Panc1 (cell line): ENCODE data around the gene C5orf46. TPM values are rescaled to one million over a fixed set of nuclear protein-coding genes. Genes with fewer than 3 reads are reported as not detected.

Experiments
- ATAC-seq: fragments of 200-7000 bp; cut with Tn5 transposase; 2 replicates; pipeline ENCODE4 v1.9.1; 2020; ENCODE audit warnings: mild to moderate bottlenecking, moderate library complexity
- BruUV-seq: library from RNA; stranded (reverse); fragments of 400-500 nt; replicated peaks from 2 replicates; lab custom pipeline; 2021; lab: Mats Ljungman, UMichigan
- CTCF ChIA-PET: fragments of 300-600 bp; sonication (Branson Sonifier 250); formaldehyde crosslinking; loops from one replicate; lab custom pipeline; 2022; ENCODE audit warnings: antibody characterized with exemption; lab: Charles Lee
- POLR2A ChIA-PET: fragments of 300-600 bp; sonication (Branson Sonifier 250); formaldehyde crosslinking; loops from one replicate; lab custom pipeline; 2022; ENCODE audit warnings: antibody characterized with exemption; lab: Charles Lee
- DNase-seq: peaks from one replicate; pipeline ENCODE4 v3.0.0-alpha.2; 2010; ENCODE audit warnings: low read depth, low spot score
- H3K27ac ChIP-seq: 2 replicates; pipeline ENCODE4 v1.5.1; 2011; ENCODE audit warnings: mild to moderate bottlenecking, low read length, inconsistent platforms
- H3K27me3 ChIP-seq: fragments of 200-500 bp; sonication (Bioruptor generic); 2 replicates; pipeline ENCODE4 v1.6.0; 2014; ENCODE audit warnings: low read length, inconsistent platforms; ENCODE audit not compliant: control insufficient read depth, insufficient read depth
- H3K36me3 ChIP-seq: fragments of 200-500 bp; sonication (Bioruptor generic); 2 replicates; pipeline ENCODE4 v1.5.1; 2014; ENCODE audit warnings: inconsistent platforms, mild to moderate bottlenecking, low read length, moderate library complexity; ENCODE audit not compliant: control insufficient read depth, insufficient read depth
- H3K4me1 ChIP-seq: 2 replicates; pipeline ENCODE4 v1.5.1; 2011; ENCODE audit warnings: inconsistent platforms, mild to moderate bottlenecking, low read length, moderate library complexity; ENCODE audit not compliant: control insufficient read depth, insufficient read depth
- H3K4me3 ChIP-seq, 2 experiments: 2 replicates each; pipeline ENCODE4 v1.5.1; 2011 to 2012; ENCODE audit warnings: low read depth in 2 of 2, low read length in 2 of 2, mild to moderate bottlenecking in 2 of 2, inconsistent platforms in 1 of 2, moderate library complexity in 1 of 2
- H3K9me3 ChIP-seq: fragments of 200-500 bp; sonication (Bioruptor generic); 2 replicates; pipeline ENCODE4 v1.5.1; 2014; ENCODE audit warnings: low read depth, mild to moderate bottlenecking, inconsistent platforms, low read length, moderate library complexity; ENCODE audit not compliant: control insufficient read depth, insufficient read depth
- CTCF ChIP-seq: fragments of 450-650 bp; IDR thresholded peaks from 2 replicates; pipeline ENCODE4 v1.5.1; 2017; ENCODE audit warnings: mild to moderate bottlenecking
- POLR2AphosphoS5 ChIP-seq: IDR thresholded peaks from 2 replicates; pipeline ENCODE4 v1.6.1; 2012; ENCODE audit warnings: mild to moderate bottlenecking, low read depth, low read length, moderate library complexity
- REST ChIP-seq, 2 experiments: IDR thresholded peaks; 2 replicates each; pipeline ENCODE4 v1.6.1; 2011 to 2012; ENCODE audit warnings: low read depth in 2 of 2, control low read depth in 1 of 2, low read length in 1 of 2, mild to moderate bottlenecking in 1 of 2, moderate library complexity in 1 of 2; ENCODE audit not compliant: insufficient read depth in 1 of 2
- SIN3A ChIP-seq: IDR thresholded peaks from 2 replicates; pipeline ENCODE4 v1.6.1; 2012; ENCODE audit warnings: low read depth, mild to moderate bottlenecking, low read length, moderate library complexity, borderline replicate concordance; ENCODE audit not compliant: insufficient read depth
- TCF7L2 ChIP-seq: IDR thresholded peaks from 2 replicates; pipeline ENCODE4 v1.6.1; 2011; ENCODE audit warnings: mild to moderate bottlenecking, low read depth, low read length, inconsistent platforms
- in situ Hi-C: cut with HindIII; loops from 2 replicates; pipeline ENCODE4 v1.10.0; 2016; ENCODE audit warnings: low sequenced_read_pairs, low pct_unique_long_range_greater_than_20kb
- intact Hi-C: fragments of 100-400 bp; cut with micrococcal nuclease; formaldehyde crosslinking; loops from one replicate; pipeline ENCODE4 v1.10.0; 2022; ENCODE audit not compliant: unreplicated experiment
- total RNA-seq: library from RNA; stranded (reverse); gene quantifications from one replicate; pipeline ENCODE4 v1.2.1, GENCODE V29; 2021; ENCODE audit not compliant: unreplicated experiment

C5orf46 gene
- total RNA-seq, 1 experiment from 2014 or later, result not detected

- Histone ChIP-seq H3K4me3 (no peak overlapping the region), H3K9me3 (no peaks in the 10 kb centered on the region), H3K4me1 (no peaks in the 10 kb centered on the region), H3K27ac (no peak overlapping the region), H3K27me3 (no peaks in the 10 kb centered on the region), H3K36me3 (no peaks in the 10 kb centered on the region)
- in situ Hi-C loops, result no loop called here
- BruUV-seq, result no TSS peak
- no peak for ATAC-seq
- POLR2A ChIA-PET, result no interaction called here
- TF ChIP-seq SIN3A (no peak), POLR2AphosphoS5 (no peak), TCF7L2 (no peak), CTCF (no peak), REST (IDR thresholded peaks at IDR 0.05; ENCODE audit: insufficient read depth in 1 of 2, low read depth in 2 of 2, low read length in 1 of 2) (no peak)
- CTCF ChIA-PET, result no interaction called here
- DNase-seq, result no peak
- intact Hi-C loops, result no loop called here
These were observed 29.7 kb downstream of the C5orf46 start for GRCh38 chr5:147876626-147877025.

GRCh38 chr5:147876141-147876540 is 30.2 kb downstream of the C5orf46 start:
- in situ Hi-C loops, result no loop called here
- BruUV-seq, result no TSS peak

More at GRCh38 chr5:147876141-147876540, 30.2 kb downstream of the C5orf46 start:
- no peak for DNase-seq
- no peaks in the 10 kb centered on the region for H3K9me3 ChIP-seq
- no peak overlapping the region for H3K27ac ChIP-seq
- TF ChIP-seq REST (IDR thresholded peaks at IDR 0.05; ENCODE audit: insufficient read depth in 1 of 2, low read depth in 2 of 2, low read length in 1 of 2), result no peak
- no peak for TF ChIP-seq POLR2AphosphoS5
- no peak for TF ChIP-seq CTCF
- TF ChIP-seq SIN3A, result no peak
- no peak for TF ChIP-seq TCF7L2
- ATAC-seq, result no peak
- POLR2A ChIA-PET, result no interaction called here
- H3K36me3 ChIP-seq, result no peaks in the 10 kb centered on the region
- CTCF ChIA-PET, result no interaction called here
- no peaks in the 10 kb centered on the region for H3K4me1 ChIP-seq
- no peak overlapping the region for H3K4me3 ChIP-seq
- H3K27me3 ChIP-seq, result no peaks in the 10 kb centered on the region
- intact Hi-C loops, result no loop called here
